Naive thymus-derived CD4-positive, alpha-beta T cell (primary cell): ENCODE data around the gene SDHB. TPM values are rescaled to one million over a fixed set of nuclear protein-coding genes. Genes with fewer than 3 reads are reported as not detected.
A peak's percentile ranks its signal among the peaks of the same experiment; 100 is the strongest.

Source experiments
- ATAC-seq: fragments of 150-1000 bp; cut with Tn5 transposase; 2 replicates; pipeline ENCODE4 v1.10.0; 2021; ENCODE audit warnings: mild to moderate bottlenecking, moderate library complexity
- CTCF ChIA-PET: fragments of 350-600 bp; sonication (Branson Sonifier 250); formaldehyde crosslinking; loops from one replicate; lab custom pipeline; 2021; ENCODE audit warnings: antibody characterized with exemption; lab: Charles Lee
- POLR2A ChIA-PET: fragments of 350-600 bp; sonication (Branson Sonifier 250); formaldehyde crosslinking; loops from one replicate; lab custom pipeline; 2021; ENCODE audit warnings: antibody characterized with exemption, inconsistent platforms; lab: Charles Lee
- DNase-seq, 9 donors: peaks; one replicate each; pipeline versions ENCODE4 v3.0.0 to v3.0.0-alpha.2; 2020 to 2022; ENCODE audit warnings: mixed read lengths in 1 of 9
- H3K27ac ChIP-seq: one replicate; pipeline ENCODE4 v1.7.0; 2013; ENCODE audit warnings: mild to moderate bottlenecking, low read depth, low read length, moderate library complexity
- H3K27me3 ChIP-seq, 2 donors: one replicate each; pipeline ENCODE4 v1.7.0; 2013; ENCODE audit warnings: low read length in 2 of 2, mild to moderate bottlenecking in 2 of 2, moderate library complexity in 2 of 2; ENCODE audit not compliant: control insufficient read depth in 2 of 2, insufficient read depth in 2 of 2
- H3K36me3 ChIP-seq, 3 experiments: 1 replicate in 2 of 3; 2 replicates in 1 of 3; pipeline ENCODE4 v1.7.0; 2013; ENCODE audit warnings: low read length in 3 of 3, mild to moderate bottlenecking in 3 of 3, moderate library complexity in 1 of 3; ENCODE audit not compliant: insufficient read depth in 3 of 3, control insufficient read depth in 2 of 3
- H3K4me1 ChIP-seq, 2 donors: one replicate each; pipeline ENCODE4 v1.7.0; 2013; ENCODE audit warnings: low read length in 2 of 2, mild to moderate bottlenecking in 2 of 2, moderate library complexity in 1 of 2; ENCODE audit not compliant: control insufficient read depth in 2 of 2, insufficient read depth in 2 of 2
- H3K4me3 ChIP-seq: 2 replicates; pipeline ENCODE4 v1.7.0; 2013; ENCODE audit warnings: mild to moderate bottlenecking, low read length
- H3K9me3 ChIP-seq, 3 experiments: 1 replicate in 2 of 3; 2 replicates in 1 of 3; pipeline ENCODE4 v1.7.0; 2013; ENCODE audit warnings: low read length in 3 of 3; ENCODE audit not compliant: control insufficient read depth in 2 of 3
- H3K27ac Mint-ChIP-seq, 9 donors: one replicate each; pipeline ENCODE4 v1.8.0; 2020 to 2022; ENCODE audit warnings: mixed read lengths in 9 of 9, mild to moderate bottlenecking in 8 of 9, moderate library complexity in 5 of 9, inconsistent platforms in 2 of 9
- H3K27me3 Mint-ChIP-seq, 5 donors: one replicate each; pipeline ENCODE4 v1.8.0; 2021 to 2022; ENCODE audit warnings: mixed read lengths in 5 of 5, mild to moderate bottlenecking in 1 of 5
- H3K36me3 Mint-ChIP-seq, 5 donors: one replicate each; pipeline ENCODE4 v1.8.0; 2020 to 2022; ENCODE audit warnings: mixed read lengths in 5 of 5, mild to moderate bottlenecking in 3 of 5, inconsistent platforms in 1 of 5
- H3K4me1 Mint-ChIP-seq, 7 donors: one replicate each; pipeline ENCODE4 v1.8.0; 2020 to 2022; ENCODE audit warnings: mixed read lengths in 7 of 7, mild to moderate bottlenecking in 3 of 7, inconsistent platforms in 1 of 7
- H3K4me3 Mint-ChIP-seq, 10 donors: one replicate each; pipeline ENCODE4 v1.8.0; 2020 to 2022; ENCODE audit warnings: mild to moderate bottlenecking in 10 of 10, mixed read lengths in 10 of 10, moderate library complexity in 6 of 10, inconsistent platforms in 2 of 10
- H3K9me3 Mint-ChIP-seq, 11 donors: one replicate each; pipeline ENCODE4 v1.8.0; 2020 to 2022; ENCODE audit warnings: mixed read lengths in 11 of 11, mild to moderate bottlenecking in 4 of 11, inconsistent platforms in 1 of 11, moderate library complexity in 1 of 11
- intact Hi-C, 2 donors: fragments of 100-400 bp; cut with micrococcal nuclease; formaldehyde crosslinking; loops; one replicate each; pipeline ENCODE4 v1.15.1; 2023
- polyA plus RNA-seq, 2 donors: library from polyadenylated mRNA; unstranded; fragments of 300-500 nt; fragmentation: Illumina TruSeq; gene quantifications; one replicate each; pipeline ENCODE4 v1.2.3, GENCODE V29; 2021
- total RNA-seq, 6 experiments: library from RNA in 5 of 6; stranded (reverse) in 5 of 6; gene quantifications; 1 replicate in 5 of 6; 2 replicates in 1 of 6; pipeline ENCODE4 v1.2.3 and lab custom pipeline; 2021 to 2026

Gene SDHB
- total and polyA plus RNA-seq, 7 experiments from 2014 or later, result 53.3 to 147 (median 63.9) TPM

DNA sequence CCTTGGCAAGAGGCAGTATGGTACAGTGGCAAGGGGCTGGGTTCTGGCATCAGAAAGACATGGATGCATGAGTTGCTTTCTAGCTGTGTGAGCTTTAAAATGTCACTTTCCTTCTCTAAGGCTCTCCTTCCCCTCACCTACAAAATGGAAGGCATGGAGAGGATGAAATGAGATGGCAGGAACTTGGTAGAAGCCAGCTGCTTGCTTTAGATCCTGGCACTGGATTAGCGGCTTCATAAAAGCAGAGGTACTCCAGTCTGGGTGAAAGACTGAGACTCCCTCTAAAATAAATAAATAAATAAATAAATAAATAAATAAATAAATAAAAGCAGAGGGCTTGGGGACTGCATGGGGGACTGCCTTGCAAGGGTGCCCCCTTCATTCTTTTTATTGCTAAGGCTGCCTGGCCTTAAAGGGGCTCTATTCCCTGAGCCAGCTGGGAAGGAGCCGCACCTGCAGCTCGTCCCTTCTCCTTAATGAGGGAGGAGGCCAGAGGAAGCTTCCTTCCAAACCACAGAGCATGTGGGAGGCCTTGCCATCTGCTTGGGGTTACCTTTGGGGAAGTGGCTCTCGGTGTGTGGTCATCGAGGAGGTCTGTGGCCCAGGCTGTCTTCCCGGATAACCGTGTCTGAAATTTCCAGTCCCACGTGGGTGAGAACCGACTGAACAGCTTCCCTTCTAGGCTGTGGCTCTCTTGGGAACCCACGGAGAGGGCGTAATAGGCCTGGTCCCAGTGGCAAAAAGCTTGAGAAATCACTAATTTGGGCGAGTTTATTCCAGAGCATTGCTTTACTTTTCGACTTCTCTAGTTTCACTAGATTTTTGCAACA is 40.1 kb downstream of the SDHB start:
- no peak overlapping the region for H3K4me3 Mint-ChIP-seq
- H3K27me3 Mint-ChIP-seq, result peaks cover 0 to 2% (median 0%) of the 10 kb centered on the region in 5 donors
- intact Hi-C loops, result loop anchor here (5.0 to 10.0 kb wide), 4 partner anchors 49 to 1486 kb away; partner anchors contain the start of genes DNAJC16 (in 1 of the 2) and SZRD1 (in 1 of the 2)
- no peak overlapping the region for H3K27ac ChIP-seq
- peaks cover 0 to 15% (median 0%) of the 10 kb centered on the region in 3 experiments for H3K36me3 ChIP-seq
- H3K4me1 Mint-ChIP-seq, result peaks cover 9 to 30% (median 17%) of the 10 kb centered on the region in 7 donors
- ATAC-seq (no peak), DNase-seq (no peak)
- no peaks in the 10 kb centered on the region for H3K9me3 ChIP-seq
- no peaks in the 10 kb centered on the region for H3K27me3 ChIP-seq
- H3K9me3 Mint-ChIP-seq, result no peaks in the 10 kb centered on the region
- peaks cover 0 to 3% (median under 1%) of the 10 kb centered on the region in 5 donors for H3K36me3 Mint-ChIP-seq
- ChIA-PET POLR2A (interaction anchor here (0.6 to 1.9 kb wide), 4 partner anchors 16 to 706 kb away, joined by 3 to 7 read pairs (median 4); no protein-coding TSS in a partner anchor), CTCF (interaction anchor here (0.7 kb wide), 1 partner anchor 53 kb away, joined by 3 read pairs; no protein-coding TSS in a partner anchor)
- H3K4me3 ChIP-seq, result no peak overlapping the region
- no peak overlapping the region for H3K27ac Mint-ChIP-seq
- peaks cover 15 to 16% of the 10 kb centered on the region in 2 donors for H3K4me1 ChIP-seq

- Mint-ChIP-seq H3K27me3 (peaks cover 0 to 2% (median 0%) of the 10 kb centered on the region in 5 donors), H3K27ac (peak overlapping the region in 2 of 9 donors; percentile 18 to 41), H3K4me1 (peaks cover 9 to 27% (median 17%) of the 10 kb centered on the region in 7 donors), H3K9me3 (no peaks in the 10 kb centered on the region), H3K36me3 (peaks cover 0 to 2% (median 0%) of the 10 kb centered on the region in 5 donors), H3K4me3 (peak overlapping the region in 4 of 10 donors; percentile 5 to 86 (median 42))
- POLR2A ChIA-PET, result interaction anchor here (0.6 to 1.9 kb wide), 6 partner anchors 17 to 1412 kb away, joined by 3 to 7 read pairs (median 3); no protein-coding TSS in a partner anchor
- ATAC-seq (no peak), DNase-seq (no peak)
- Histone ChIP-seq H3K27me3 (no peaks in the 10 kb centered on the region), H3K27ac (no peak overlapping the region), H3K4me3 (no peak overlapping the region), H3K9me3 (no peaks in the 10 kb centered on the region), H3K4me1 (peaks cover 15 to 16% of the 10 kb centered on the region in 2 donors), H3K36me3 (peaks cover 0 to 9% (median 0%) of the 10 kb centered on the region in 3 experiments)
- CTCF ChIA-PET, result interaction anchor here (0.7 kb wide), 1 partner anchor 52 kb away, joined by 3 read pairs; no protein-coding TSS in a partner anchor
- intact Hi-C loops, result loop anchor here (1.0 to 10.0 kb wide), 5 partner anchors 41 to 1486 kb away; partner anchors contain the start of genes DNAJC16 (in 1 of the 2), SDHB (in 1 of the 2) and SZRD1 (in 1 of the 2)
These were observed 40.9 kb downstream of the SDHB start for GRCh38 chr1:17012775-17013490.

GRCh38 chr1:17011439-17012307 is 42.2 kb downstream of the SDHB start, which contains the start of gene ATP13A2:
ATP13A2 (minus strand) TSS chr1:17011928; CDS start chr1:17011738, 190 bp downstream.
- intact Hi-C loops, result loop anchor here (1.0 to 10.0 kb wide), 6 partner anchors 43 to 1484 kb away; partner anchors contain the start of genes SDHB (in 2 of the 2), DNAJC16 (in 1 of the 2) and SZRD1 (in 1 of the 2)
- CTCF ChIA-PET, result no interaction called here

GRCh38 chr1:17011092-17011438 is 42.8 kb downstream of the SDHB start:
- CTCF ChIA-PET, result no interaction called here
- peak overlapping the region; percentile 72 for H3K4me3 ChIP-seq
- H3K4me3 Mint-ChIP-seq, result peak overlapping the region; percentile 81 to 90 (median 84)
- intact Hi-C loops, result loop anchor here (1.0 to 10.0 kb wide), 6 partner anchors 43 to 1484 kb away; partner anchors contain the start of genes DNAJC16 (in 1 of the 2), SDHB (in 1 of the 2) and SZRD1 (in 1 of the 2)
- peak overlapping the region; percentile 72 for H3K27ac ChIP-seq
- peak overlapping the region; percentile 21 to 83 (median 66) for H3K27ac Mint-ChIP-seq
- peaks cover 0 to 2% (median 0%) of the 10 kb centered on the region in 5 donors for H3K27me3 Mint-ChIP-seq
- H3K36me3 ChIP-seq, result peaks cover 0 to 6% (median 0%) of the 10 kb centered on the region in 3 experiments
- ATAC-seq (no peak), DNase-seq (peak in 1 of 9 donors; percentile 20)
- H3K27me3 ChIP-seq, result no peaks in the 10 kb centered on the region
- H3K9me3 Mint-ChIP-seq, result no peaks in the 10 kb centered on the region
- H3K4me1 Mint-ChIP-seq, result peaks cover 9 to 27% (median 17%) of the 10 kb centered on the region in 7 donors
- H3K36me3 Mint-ChIP-seq, result peaks cover 0 to under 1% (median 0%) of the 10 kb centered on the region in 5 donors
- H3K4me1 ChIP-seq, result peaks cover 15 to 16% of the 10 kb centered on the region in 2 donors
- POLR2A ChIA-PET, result no interaction called here
- H3K9me3 ChIP-seq, result no peaks in the 10 kb centered on the region

More at GRCh38 chr1:17011439-17012307, 42.2 kb downstream of the SDHB start, which contains the start of gene ATP13A2:
- peaks cover 0 to 2% (median 0%) of the 10 kb centered on the region in 5 donors for H3K36me3 Mint-ChIP-seq
- Histone ChIP-seq H3K27ac (peak within 1 kb of the TSS; percentile 72), H3K36me3 (peaks cover 0 to 4% (median 0%) of the 10 kb centered on the region in 3 experiments), H3K4me3 (peak within 1 kb of the TSS; percentile 72), H3K27me3 (no peaks in the 10 kb centered on the region), H3K4me1 (peaks cover 15 to 16% of the 10 kb centered on the region in 2 donors), H3K9me3 (no peaks in the 10 kb centered on the region)
- peak within 1 kb of the TSS; percentile 81 to 91 (median 86) for H3K4me3 Mint-ChIP-seq
- peak within 1 kb of the TSS; percentile 23 to 83 (median 75) for H3K27ac Mint-ChIP-seq
- ATAC-seq (peak; percentile 99), DNase-seq (peak; percentile 76 to 87 (median 82))
- no peaks in the 10 kb centered on the region for H3K9me3 Mint-ChIP-seq
- H3K4me1 Mint-ChIP-seq, result peaks cover 9 to 27% (median 17%) of the 10 kb centered on the region in 7 donors
- POLR2A ChIA-PET, result interaction anchor here (0.6 to 1.9 kb wide), 3 partner anchors 33 to 1411 kb away, joined by 3 to 7 read pairs (median 3); no protein-coding TSS in a partner anchor
- H3K27me3 Mint-ChIP-seq, result peaks cover 0 to 2% (median 0%) of the 10 kb centered on the region in 5 donors

GRCh38 chr1:17009706-17010105 is 44.1 kb downstream of the SDHB start:
- ATAC-seq (no peak), DNase-seq (no peak)
- no peak overlapping the region for H3K27ac ChIP-seq
- H3K4me1 ChIP-seq, result peaks cover 15 to 16% of the 10 kb centered on the region in 2 donors
- peaks cover 9 to 27% (median 17%) of the 10 kb centered on the region in 7 donors for H3K4me1 Mint-ChIP-seq
- peak overlapping the region in 1 of 9 donors; percentile 6 for H3K27ac Mint-ChIP-seq
- no peaks in the 10 kb centered on the region for H3K9me3 ChIP-seq
- ChIA-PET CTCF (no interaction called here), POLR2A (interaction anchor here (0.6 kb wide), 1 partner anchor 43 kb away, joined by 3 read pairs; no protein-coding TSS in a partner anchor)
- no peaks in the 10 kb centered on the region for H3K36me3 Mint-ChIP-seq
- peak overlapping the region in 5 of 10 donors; percentile 11 to 86 (median 58) for H3K4me3 Mint-ChIP-seq
- no peaks in the 10 kb centered on the region for H3K27me3 ChIP-seq
- peaks cover 0 to 2% (median 0%) of the 10 kb centered on the region in 5 donors for H3K27me3 Mint-ChIP-seq
- H3K36me3 ChIP-seq, result peaks cover 0 to 18% (median 2%) of the 10 kb centered on the region in 3 experiments
- no peak overlapping the region for H3K4me3 ChIP-seq
- intact Hi-C loops, result loop anchor here (2.0 to 10.0 kb wide), 5 partner anchors 45 to 1482 kb away; partner anchors contain the start of genes DNAJC16 (in 1 of the 2) and SZRD1 (in 1 of the 2)
- H3K9me3 Mint-ChIP-seq, result no peaks in the 10 kb centered on the region
